Measurements from ENCODE around the gene RNMT. TPM values are rescaled to one million over a fixed set of nuclear protein-coding genes. Genes with fewer than 3 reads are reported as not detected.
"Not testable (repeated sequence)": the region's sequence is repeated elsewhere in the genome, so short reads cannot be mapped to it uniquely, and the experiment has no call there.

Gene RNMT
- total RNA-seq, 1 donor from 2014 or later = 47.9 TPM

GRCh38 chr18:13735681-13736080, 9.2 kb downstream of the RNMT start:
- DNase-seq (ENCODE audit: low read depth) = no peak

- DNase-seq (ENCODE audit: low read depth) = no peak
Measured at GRCh38 chr18:13745696-13746095, 19.2 kb downstream of the RNMT start.

- DNase-seq (ENCODE audit: low read depth) = no peak
Measured at GRCh38 chr18:13746633-13747032, 20.2 kb downstream of the RNMT start.

- DNase-seq (ENCODE audit: low read depth) = not testable (repeated sequence)
Measured at GRCh38 chr18:13751599-13751998, 25.1 kb downstream of the RNMT start.

GRCh38 chr18:13756261-13756660, 29.8 kb downstream of the RNMT start:
- DNase-seq (ENCODE audit: low read depth) = no peak

GRCh38 chr18:13756671-13757070, 30.2 kb downstream of the RNMT start:
- no peak for DNase-seq (ENCODE audit: low read depth)

GRCh38 chr18:13758622-13759021, 32.1 kb downstream of the RNMT start:
- DNase-seq (ENCODE audit: low read depth) = no peak

- no peak for DNase-seq (ENCODE audit: low read depth)
Measured at GRCh38 chr18:13760047-13760446, 33.6 kb downstream of the RNMT start.

GRCh38 chr18:13762690-13763439, 36.4 kb downstream of the RNMT start:
- DNase-seq (ENCODE audit: low read depth) = no peak

- no peak for DNase-seq (ENCODE audit: low read depth)
Measured at GRCh38 chr18:13775058-13775457, 48.6 kb downstream of the RNMT start.

- DNase-seq (ENCODE audit: low read depth) = peak; percentile 49
Measured at GRCh38 chr18:13791181-13791580, 64.7 kb downstream of the RNMT start.

- no peak for DNase-seq (ENCODE audit: low read depth)
Measured at GRCh38 chr18:13793819-13794218, 67.3 kb downstream of the RNMT start.

- DNase-seq (ENCODE audit: low read depth) = no peak
Measured at GRCh38 chr18:13796515-13796914, 70.0 kb downstream of the RNMT start.

- peak; percentile 62 for DNase-seq (ENCODE audit: low read depth)
Measured at GRCh38 chr18:13797157-13797611, 70.7 kb downstream of the RNMT start.

- no peak for DNase-seq (ENCODE audit: low read depth)
Measured at GRCh38 chr18:13799396-13799795, 72.9 kb downstream of the RNMT start.

GRCh38 chr18:13800505-13801259, 74.2 kb downstream of the RNMT start:
- DNase-seq (ENCODE audit: low read depth) = peak; percentile 28

- DNase-seq (ENCODE audit: low read depth) = no peak
Measured at GRCh38 chr18:13801260-13801601, 74.8 kb downstream of the RNMT start.

- no peak for DNase-seq (ENCODE audit: low read depth)
Measured at GRCh38 chr18:13804305-13804704, 77.8 kb downstream of the RNMT start.

GRCh38 chr18:13808294-13809042, 82.0 kb downstream of the RNMT start:
- DNase-seq (ENCODE audit: low read depth) = no peak

GRCh38 chr18:13809043-13809430, 82.6 kb downstream of the RNMT start:
- no peak for DNase-seq (ENCODE audit: low read depth)

- no peak for DNase-seq (ENCODE audit: low read depth)
Measured at GRCh38 chr18:13809531-13810255, 83.2 kb downstream of the RNMT start.

- no peak for DNase-seq (ENCODE audit: low read depth)
Measured at GRCh38 chr18:13810950-13811485, 84.5 kb downstream of the RNMT start.
